Hepatocyte (in vitro differentiated cells): ENCODE measurements around the gene MOV10. TPM values are rescaled to one million over a fixed set of nuclear protein-coding genes. Genes with fewer than 3 reads are reported as not detected.

Experiments
- DNase-seq: peaks from one replicate; pipeline ENCODE4 v3.0.0-alpha.2; 2016; ENCODE audit warnings: low spot score
- H2AFZ ChIP-seq: fragments of 200-600 bp; sonication (generic); 2 replicates; pipeline ENCODE4 v1.6.0; 2016; ENCODE audit warnings: antibody characterized with exemption, mild to moderate bottlenecking
- H3K27ac ChIP-seq: fragments of 200-600 bp; sonication (generic); 2 replicates; pipeline ENCODE4 v1.5.1; 2016; ENCODE audit warnings: mild to moderate bottlenecking
- H3K27me3 ChIP-seq: fragments of 200-600 bp; sonication (generic); 2 replicates; pipeline ENCODE4 v1.6.1; 2016
- H3K36me3 ChIP-seq: fragments of 200-600 bp; sonication (generic); replicated peaks from 2 replicates; pipeline ENCODE4 v1.5.1; 2016; ENCODE audit warnings: low read depth; ENCODE audit not compliant: insufficient read depth
- H3K4me1 ChIP-seq: fragments of 200-600 bp; sonication (generic); 2 replicates; pipeline ENCODE4 v1.5.1; 2016; ENCODE audit warnings: mild to moderate bottlenecking, moderate library complexity; ENCODE audit not compliant: insufficient read depth
- H3K4me2 ChIP-seq: fragments of 200-600 bp; sonication (generic); 2 replicates; pipeline ENCODE4 v1.6.0; 2016
- H3K4me3 ChIP-seq: fragments of 200-600 bp; sonication (generic); 2 replicates; pipeline ENCODE4 v1.5.1; 2016; ENCODE audit warnings: mild to moderate bottlenecking
- H3K79me2 ChIP-seq: fragments of 200-600 bp; sonication (generic); 2 replicates; pipeline ENCODE4 v1.6.0; 2017; ENCODE audit warnings: mild to moderate bottlenecking
- H3K9me2 ChIP-seq: fragments of 200-600 bp; sonication (generic); replicated peaks from 2 replicates; pipeline ENCODE4 v1.6.0; 2017; ENCODE audit warnings: mild to moderate bottlenecking; ENCODE audit not compliant: insufficient read depth
- H3K9me3 ChIP-seq: fragments of 200-600 bp; sonication (generic); 2 replicates; pipeline ENCODE4 v1.5.1; 2016; ENCODE audit warnings: low read depth, mild to moderate bottlenecking
- H4K20me1 ChIP-seq: fragments of 200-600 bp; sonication (generic); 2 replicates; pipeline ENCODE4 v1.6.0; 2016; ENCODE audit warnings: mild to moderate bottlenecking; ENCODE audit not compliant: insufficient read depth, poor library complexity, severe bottlenecking
- CTCF ChIP-seq: fragments of 200-600 bp; sonication (generic); IDR thresholded peaks from 2 replicates; pipeline ENCODE4 v1.5.1; 2016; ENCODE audit warnings: antibody characterized with exemption, mild to moderate bottlenecking; ENCODE audit not compliant: poor library complexity
- EZH2 ChIP-seq: fragments of 200-600 bp; sonication (generic); IDR thresholded peaks from 2 replicates; pipeline ENCODE4 v1.6.1; 2016; ENCODE audit warnings: antibody characterized with exemption, mild to moderate bottlenecking, borderline replicate concordance
- EZH2phosphoT487 ChIP-seq: fragments of 200-600 bp; sonication (generic); IDR thresholded peaks from one replicate; pipeline ENCODE4 v1.6.1; 2018; ENCODE audit warnings: antibody characterized with exemption, mild to moderate bottlenecking, low read depth, moderate library complexity; ENCODE audit not compliant: unreplicated experiment, severe bottlenecking
- WGBS: methylation state at CpG from one replicate; pipeline ENCODE4 v1.1.6; 2016; ENCODE audit warnings: low lambda C conversion rate; ENCODE audit errors: missing lambda C conversion rate; 5-methylcytosine and 5-hydroxymethylcytosine counted together
- polyA plus RNA-seq: library from polyadenylated mRNA; unstranded; fragments of >200 nt; fragmentation: Nextera tagmentation; extraction: Ambion mirVana; gene quantifications from 2 replicates; pipeline ENCODE4 v1.2.1, GENCODE V29; 2016
- total RNA-seq: library from RNA; depleted of rRNA; stranded (reverse); fragments of >200 nt; gene quantifications from 2 replicates; pipeline ENCODE4 v1.2.3, GENCODE V29; 2014

The MOV10 gene
- total and polyA plus RNA-seq, 2 experiments from 2014 or later: 98.2 to 133 TPM

GRCh38 chr1:112711041-112711440, 36.6 kb downstream of the MOV10 start:
- no peaks in the 10 kb centered on the region for H3K27me3 ChIP-seq
- H3K79me2 ChIP-seq: peaks cover 7% of the 10 kb centered on the region
- H3K4me1 ChIP-seq: peaks cover 10% of the 10 kb centered on the region
- TF ChIP-seq EZH2: no peak
- no peak for TF ChIP-seq EZH2phosphoT487
- no peak for TF ChIP-seq CTCF
- H3K9me2 ChIP-seq: no peaks in the 10 kb centered on the region
- H3K36me3 ChIP-seq: no peaks in the 10 kb centered on the region
- no peak overlapping the region for H2AFZ ChIP-seq
- DNase-seq: no peak
- no peak overlapping the region for H3K4me3 ChIP-seq
- H3K27ac ChIP-seq: no peak overlapping the region
- no peaks in the 10 kb centered on the region for H4K20me1 ChIP-seq
- no peaks in the 10 kb centered on the region for H3K9me3 ChIP-seq
- no peak overlapping the region for H3K4me2 ChIP-seq
- 68% methylated on average over 7 of the region's 7 CpGs for WGBS

DNA sequence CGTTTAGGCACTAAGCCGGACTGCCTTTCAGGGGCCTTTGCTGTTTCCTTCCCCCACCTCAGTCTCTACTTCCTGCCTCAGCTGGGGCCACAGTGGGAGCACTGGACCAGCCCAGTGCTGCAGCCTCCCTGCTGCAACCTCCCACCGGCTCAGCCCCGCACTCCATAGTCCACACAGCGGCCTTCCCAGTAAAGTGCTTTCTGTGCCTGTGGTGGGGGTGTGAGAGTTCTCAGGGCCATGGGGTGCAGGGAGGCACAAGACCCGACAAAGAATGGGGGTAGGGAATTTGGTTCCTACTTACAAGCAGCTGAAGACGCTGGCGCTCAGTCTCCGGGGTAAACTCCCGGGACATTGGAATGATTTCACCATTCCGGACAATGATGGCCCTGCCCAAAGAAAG, 37.2 kb downstream of the MOV10 start:
- no peak overlapping the region for H3K4me2 ChIP-seq
- WGBS: 82% methylated on average over 11 of the region's 11 CpGs

DNA sequence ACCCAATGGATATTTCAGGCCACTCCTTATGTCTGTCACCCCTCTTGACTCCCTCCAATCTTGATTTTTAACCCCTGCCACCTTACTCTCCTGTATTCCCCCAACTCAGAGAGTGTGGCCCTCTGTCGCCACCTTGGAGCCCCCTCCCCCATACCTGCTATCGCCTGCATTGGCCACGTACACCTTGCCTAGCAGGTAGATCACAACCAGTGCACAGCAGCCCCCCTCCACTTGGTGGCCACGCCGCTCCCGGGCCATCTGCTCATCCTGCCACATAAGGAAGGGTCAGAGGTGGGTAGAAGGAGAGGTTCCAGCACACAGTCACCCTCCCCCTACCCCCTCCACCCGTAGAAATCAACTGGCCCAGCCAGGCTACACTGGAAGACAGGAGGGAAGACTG, 37.7 kb downstream of the MOV10 start:
- no peaks in the 10 kb centered on the region for H3K9me2 ChIP-seq
- no peaks in the 10 kb centered on the region for H3K27me3 ChIP-seq
- H4K20me1 ChIP-seq: no peaks in the 10 kb centered on the region
- 86% methylated on average over 7 of the region's 7 CpGs for WGBS
- no peaks in the 10 kb centered on the region for H3K9me3 ChIP-seq
- no peak overlapping the region for H3K4me3 ChIP-seq
- TF ChIP-seq EZH2: no peak
- TF ChIP-seq CTCF: no peak
- no peak for TF ChIP-seq EZH2phosphoT487
- no peaks in the 10 kb centered on the region for H3K36me3 ChIP-seq
- H2AFZ ChIP-seq: no peak overlapping the region
- peaks cover 11% of the 10 kb centered on the region for H3K4me1 ChIP-seq
- no peak overlapping the region for H3K27ac ChIP-seq
- H3K79me2 ChIP-seq: no peaks in the 10 kb centered on the region
- DNase-seq: no peak
- H3K4me2 ChIP-seq: no peak overlapping the region

More for the DNA sequence above, 37.2 kb downstream of the MOV10 start:
- no peak for TF ChIP-seq EZH2phosphoT487
- TF ChIP-seq EZH2: no peak
- no peak for TF ChIP-seq CTCF
- Histone ChIP-seq H3K9me3 (no peaks in the 10 kb centered on the region), H3K4me3 (no peak overlapping the region), H2AFZ (no peak overlapping the region), H3K27ac (no peak overlapping the region), H3K27me3 (no peaks in the 10 kb centered on the region), H3K9me2 (no peaks in the 10 kb centered on the region), H4K20me1 (no peaks in the 10 kb centered on the region), H3K79me2 (peaks cover 2% of the 10 kb centered on the region), H3K36me3 (no peaks in the 10 kb centered on the region), H3K4me1 (peaks cover 11% of the 10 kb centered on the region)
- DNase-seq: no peak

GRCh38 chr1:112712701-112713128, 38.3 kb downstream of the MOV10 start:
- no peak overlapping the region for H3K27ac ChIP-seq
- H3K4me3 ChIP-seq: no peak overlapping the region
- no peak overlapping the region for H3K4me2 ChIP-seq
- no peaks in the 10 kb centered on the region for H3K36me3 ChIP-seq
- H2AFZ ChIP-seq: no peak overlapping the region
- TF ChIP-seq CTCF: no peak
- TF ChIP-seq EZH2: no peak
- TF ChIP-seq EZH2phosphoT487: no peak
- no peaks in the 10 kb centered on the region for H3K9me2 ChIP-seq
- no peaks in the 10 kb centered on the region for H3K27me3 ChIP-seq
- no peaks in the 10 kb centered on the region for H4K20me1 ChIP-seq
- H3K79me2 ChIP-seq: no peaks in the 10 kb centered on the region
- no peak for DNase-seq
- H3K4me1 ChIP-seq: peaks cover 11% of the 10 kb centered on the region
- WGBS: 81% methylated on average over 9 of the region's 9 CpGs
- H3K9me3 ChIP-seq: no peaks in the 10 kb centered on the region
